Astrocyte (in vitro differentiated cells and primary cell): ENCODE measurements around the gene ZNF334.

Experiments used
- CTCF ChIP-seq: IDR thresholded peaks from 2 replicates; pipeline ENCODE4 v1.5.1; 2011; ENCODE audit warnings: low read depth, mild to moderate bottlenecking, inconsistent platforms, low read length, moderate library complexity; ENCODE audit not compliant: insufficient read depth
- EZH2 ChIP-seq: IDR thresholded peaks from 2 replicates; pipeline ENCODE4 v1.6.1; 2012; ENCODE audit warnings: mild to moderate bottlenecking, low read length, inconsistent platforms; ENCODE audit not compliant: insufficient read depth

DNA sequence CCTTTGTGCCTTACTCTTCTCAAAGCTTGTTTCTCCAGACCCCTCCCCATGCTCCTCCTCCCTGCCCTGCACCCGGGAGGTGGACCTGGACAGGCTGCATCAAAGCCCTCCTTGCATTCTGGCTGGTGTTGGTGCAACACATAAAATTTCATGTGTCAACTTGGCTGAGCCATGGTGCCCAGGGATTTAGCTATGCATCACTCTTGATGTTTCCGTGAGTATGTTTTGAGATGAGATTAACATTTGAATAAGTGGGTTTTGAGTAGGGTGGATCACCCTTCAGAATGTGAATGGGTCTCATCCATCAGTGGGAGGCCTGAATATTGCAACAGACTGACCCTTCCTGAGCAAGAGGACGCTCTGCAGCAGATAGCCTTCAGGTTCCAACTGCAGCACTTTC, 41.5 kb upstream of the ZNF334 start:
- TF ChIP-seq CTCF (no peak), EZH2 (no peak)
